OCI-LY1 (cell line): ENCODE results near the gene SGCD.

Experiments used
- H2AFZ ChIP-seq: fragments of 200-600 bp; sonication (generic), shearing (Covaris generic); 2 replicates; pipeline ENCODE4 v1.6.0; 2014; ENCODE audit warnings: antibody characterized with exemption, mild to moderate bottlenecking, low read length
- H3F3A ChIP-seq: fragments of 200-600 bp; sonication (generic), shearing (Covaris generic); 2 replicates; pipeline ENCODE4 v1.6.0; 2014; ENCODE audit warnings: mild to moderate bottlenecking, antibody characterized with exemption, low read length, moderate library complexity; ENCODE audit not compliant: insufficient read depth
- H3K27ac ChIP-seq: fragments of 200-600 bp; sonication (generic); 2 replicates; pipeline ENCODE4 v1.5.1; 2014; ENCODE audit warnings: low read length, mixed run types, mild to moderate bottlenecking, low read depth; ENCODE audit not compliant: poor library complexity, severe bottlenecking
- H3K27me3 ChIP-seq: fragments of 200-600 bp; sonication (generic); 2 replicates; pipeline ENCODE4 v1.6.0; 2014; ENCODE audit warnings: antibody characterized with exemption, mild to moderate bottlenecking, low read length, moderate library complexity; ENCODE audit not compliant: insufficient read depth
- H3K36me3 ChIP-seq: fragments of 200-600 bp; sonication (generic); 2 replicates; pipeline ENCODE4 v1.6.1; 2014; ENCODE audit warnings: mild to moderate bottlenecking, antibody characterized with exemption, low read length, moderate library complexity, mixed read lengths; ENCODE audit not compliant: insufficient read depth
- H3K4me1 ChIP-seq: fragments of 200-600 bp; sonication (generic); 2 replicates; pipeline ENCODE4 v1.5.1; 2014; ENCODE audit warnings: mild to moderate bottlenecking, low read length, moderate library complexity; ENCODE audit not compliant: insufficient read depth, severe bottlenecking
- H3K4me2 ChIP-seq: fragments of 200-600 bp; sonication (generic), shearing (Covaris generic); 2 replicates; pipeline ENCODE4 v1.6.1; 2014; ENCODE audit warnings: low read length
- H3K4me3 ChIP-seq: fragments of 200-600 bp; sonication (generic); 2 replicates; pipeline ENCODE4 v1.5.1; 2014; ENCODE audit warnings: low read length, low read depth, mild to moderate bottlenecking, mixed read lengths; ENCODE audit not compliant: poor library complexity, severe bottlenecking
- H3K79me2 ChIP-seq: fragments of 200-600 bp; shearing (Covaris generic); 2 replicates; pipeline ENCODE4 v1.6.1; 2016; ENCODE audit warnings: mixed run types, low read length, mixed read lengths; ENCODE audit not compliant: insufficient read depth
- H3K9ac ChIP-seq: fragments of 200-600 bp; sonication (generic), shearing (Covaris generic); 2 replicates; pipeline ENCODE4 v1.6.1; 2014; ENCODE audit warnings: mild to moderate bottlenecking, low read length, mixed read lengths
- H3K9me2 ChIP-seq: fragments of 200-600 bp; sonication (generic), shearing (Covaris generic); 2 replicates; pipeline ENCODE4 v1.6.1; 2014; ENCODE audit warnings: low read depth, mild to moderate bottlenecking, low read length, mixed read lengths
- H3K9me3 ChIP-seq: fragments of 200-600 bp; shearing (Covaris generic); 2 replicates; pipeline ENCODE4 v1.6.1; 2014; ENCODE audit warnings: low read length, mixed read lengths
- H4K20me1 ChIP-seq: fragments of 200-600 bp; sonication (generic), shearing (Covaris generic); 2 replicates; pipeline ENCODE4 v1.6.0; 2016; ENCODE audit warnings: mild to moderate bottlenecking, low read length; ENCODE audit not compliant: insufficient read depth
- CTCF ChIP-seq: fragments of 200-600 bp; sonication (generic), shearing (Covaris generic); IDR thresholded peaks from 2 replicates; pipeline ENCODE4 v1.5.1; 2017; ENCODE audit warnings: mild to moderate bottlenecking, antibody characterized with exemption, low read length, moderate library complexity, mixed read lengths
- EZH2 ChIP-seq: fragments of 200-600 bp; sonication (generic), shearing (Covaris generic); IDR thresholded peaks from 2 replicates; pipeline ENCODE4 v1.8.0; 2017; ENCODE audit warnings: borderline replicate concordance, mixed run types, mild to moderate bottlenecking, antibody characterized with exemption, low read length, moderate library complexity, mixed read lengths

The SGCD gene

GRCh38 chr5:156460471-156460870 lies 133.5 kb downstream of the SGCD start:
- Histone ChIP-seq H3K9me2 (no peaks in the 10 kb centered on the region), H3K4me1 (no peaks in the 10 kb centered on the region), H3K9ac (no peak overlapping the region), H3K27me3 (no peaks in the 10 kb centered on the region), H3K4me3 (no peak overlapping the region), H3K9me3 (no peaks in the 10 kb centered on the region), H3K79me2 (no peaks in the 10 kb centered on the region), H3F3A (no peaks in the 10 kb centered on the region), H3K36me3 (no peaks in the 10 kb centered on the region), H4K20me1 (no peaks in the 10 kb centered on the region), H2AFZ (no peak overlapping the region), H3K27ac (no peak overlapping the region), H3K4me2 (no peak overlapping the region)
- no peak for TF ChIP-seq CTCF
- TF ChIP-seq EZH2: no peak

- H4K20me1 ChIP-seq: no peaks in the 10 kb centered on the region
- H3K4me3 ChIP-seq: no peak overlapping the region
- H3K4me2 ChIP-seq: no peak overlapping the region
- H3K27ac ChIP-seq: no peak overlapping the region
- H3K36me3 ChIP-seq: no peaks in the 10 kb centered on the region
- H3K9me2 ChIP-seq: no peaks in the 10 kb centered on the region
- TF ChIP-seq EZH2: no peak
- no peak for TF ChIP-seq CTCF
- H3K9me3 ChIP-seq: no peaks in the 10 kb centered on the region
- H3F3A ChIP-seq: no peaks in the 10 kb centered on the region
- no peaks in the 10 kb centered on the region for H3K79me2 ChIP-seq
- no peak overlapping the region for H3K9ac ChIP-seq
- no peaks in the 10 kb centered on the region for H3K27me3 ChIP-seq
- no peak overlapping the region for H2AFZ ChIP-seq
- no peaks in the 10 kb centered on the region for H3K4me1 ChIP-seq
These were observed 139.9 kb downstream of the SGCD start for GRCh38 chr5:156466871-156467270.

GRCh38 chr5:156469636-156470035 lies 142.7 kb downstream of the SGCD start:
- Histone ChIP-seq H3K4me1 (no peaks in the 10 kb centered on the region), H3K4me3 (no peak overlapping the region), H3K27ac (no peak overlapping the region), H3K9me3 (no peaks in the 10 kb centered on the region), H2AFZ (no peak overlapping the region), H3F3A (no peaks in the 10 kb centered on the region), H3K9me2 (no peaks in the 10 kb centered on the region), H3K36me3 (no peaks in the 10 kb centered on the region), H3K9ac (no peak overlapping the region), H3K79me2 (no peaks in the 10 kb centered on the region), H4K20me1 (no peaks in the 10 kb centered on the region), H3K4me2 (no peak overlapping the region), H3K27me3 (no peaks in the 10 kb centered on the region)
- TF ChIP-seq EZH2 (no peak), CTCF (no peak)
